Trophoblast cell (in vitro differentiated cells and primary cell): ENCODE data around the gene ANO6.

Experiments
- DNase-seq, 2 donors: peaks; one replicate each; pipeline ENCODE4 v3.0.0-alpha.2; 2016
- H2AFZ ChIP-seq: 2 replicates; pipeline ENCODE4 v1.6.1; 2013; ENCODE audit warnings: low read length, moderate library complexity, mild to moderate bottlenecking; ENCODE audit not compliant: insufficient read depth, poor library complexity
- H2AK5ac ChIP-seq: 2 replicates; pipeline ENCODE4 v1.6.1; 2013; ENCODE audit warnings: mild to moderate bottlenecking, low read length
- H2BK120ac ChIP-seq: 2 replicates; pipeline ENCODE4 v1.6.1; 2013; ENCODE audit warnings: low read length, mild to moderate bottlenecking, moderate library complexity; ENCODE audit not compliant: insufficient read depth, poor library complexity
- H2BK12ac ChIP-seq: 2 replicates; pipeline ENCODE4 v1.6.1; 2013; ENCODE audit warnings: mild to moderate bottlenecking, low read length, moderate library complexity
- H2BK5ac ChIP-seq: 2 replicates; pipeline ENCODE4 v1.6.1; 2013; ENCODE audit warnings: low read length, low read depth, moderate library complexity, mild to moderate bottlenecking; ENCODE audit not compliant: poor library complexity
- H3K14ac ChIP-seq: 2 replicates; pipeline ENCODE4 v1.6.1; 2013; ENCODE audit warnings: mild to moderate bottlenecking, low read length
- H3K18ac ChIP-seq: 2 replicates; pipeline ENCODE4 v1.6.1; 2013; ENCODE audit warnings: mild to moderate bottlenecking, low read length
- H3K23ac ChIP-seq: 2 replicates; pipeline ENCODE4 v1.6.1; 2013; ENCODE audit warnings: low read length
- H3K27ac ChIP-seq: 2 replicates; pipeline ENCODE4 v1.5.1; 2013; ENCODE audit warnings: low read depth, mild to moderate bottlenecking, inconsistent platforms, low read length, moderate library complexity
- H3K27me3 ChIP-seq: 2 replicates; pipeline ENCODE4 v1.6.1; 2013; ENCODE audit warnings: inconsistent platforms, mild to moderate bottlenecking, low read length, moderate library complexity; ENCODE audit not compliant: insufficient read depth
- H3K36me3 ChIP-seq, 2 experiments: 1 replicate in 1 of 2; 2 replicates in 1 of 2; pipeline ENCODE4 v1.6.1; 2013; ENCODE audit warnings: low read length in 2 of 2, mild to moderate bottlenecking in 2 of 2, moderate library complexity in 1 of 2; ENCODE audit not compliant: insufficient read depth in 2 of 2, control insufficient read depth in 1 of 2
- H3K4ac ChIP-seq: 2 replicates; pipeline ENCODE4 v1.6.1; 2013; ENCODE audit warnings: low read depth, mild to moderate bottlenecking, low read length, moderate library complexity
- H3K4me1 ChIP-seq, 2 experiments: 1 replicate in 1 of 2; 2 replicates in 1 of 2; pipeline ENCODE4 v1.6.1; 2013; ENCODE audit warnings: low read length in 2 of 2, mild to moderate bottlenecking in 2 of 2, moderate library complexity in 1 of 2; ENCODE audit not compliant: insufficient read depth in 2 of 2, control insufficient read depth in 1 of 2
- H3K4me2 ChIP-seq: 2 replicates; pipeline ENCODE4 v1.6.1; 2013; ENCODE audit warnings: inconsistent platforms, mild to moderate bottlenecking, low read length, moderate library complexity
- H3K4me3 ChIP-seq: 2 replicates; pipeline ENCODE4 v1.5.1; 2013; ENCODE audit warnings: mild to moderate bottlenecking, low read depth, low read length, inconsistent platforms
- H3K79me1 ChIP-seq: one replicate; pipeline ENCODE4 v1.6.1; 2013; ENCODE audit warnings: low read length
- H3K79me2 ChIP-seq: 2 replicates; pipeline ENCODE4 v1.6.1; 2013; ENCODE audit warnings: low read length, mild to moderate bottlenecking; ENCODE audit not compliant: control insufficient read depth, insufficient read depth, poor library complexity
- H3K9ac ChIP-seq: 2 replicates; pipeline ENCODE4 v1.6.1; 2013; ENCODE audit warnings: mild to moderate bottlenecking, low read length
- H3K9me3 ChIP-seq: 2 replicates; pipeline ENCODE4 v1.6.1; 2013; ENCODE audit warnings: low read depth, mild to moderate bottlenecking, control low read depth, inconsistent platforms, low read length; ENCODE audit not compliant: insufficient read depth
- H4K12ac ChIP-seq: 2 replicates; pipeline ENCODE4 v1.6.1; 2013; ENCODE audit warnings: low read depth, mild to moderate bottlenecking, low read length, moderate library complexity
- H4K8ac ChIP-seq: 2 replicates; pipeline ENCODE4 v1.6.1; 2013; ENCODE audit warnings: low read depth, mild to moderate bottlenecking, low read length, moderate library complexity
- H4K91ac ChIP-seq: one replicate; pipeline ENCODE4 v1.6.1; 2013; ENCODE audit warnings: low read depth, mild to moderate bottlenecking, low read length, moderate library complexity
- WGBS: extraction: QIAGEN DNeasy Blood & Tissue Kit; methylation state at CpG from one replicate; pipeline ENCODE4 v1.1.7; 2013; ENCODE audit warnings: missing lambda C conversion rate; ENCODE audit not compliant: insufficient read length, insufficient coverage; ENCODE audit errors: extremely low coverage; 5-methylcytosine and 5-hydroxymethylcytosine counted together

Gene ANO6

DNA sequence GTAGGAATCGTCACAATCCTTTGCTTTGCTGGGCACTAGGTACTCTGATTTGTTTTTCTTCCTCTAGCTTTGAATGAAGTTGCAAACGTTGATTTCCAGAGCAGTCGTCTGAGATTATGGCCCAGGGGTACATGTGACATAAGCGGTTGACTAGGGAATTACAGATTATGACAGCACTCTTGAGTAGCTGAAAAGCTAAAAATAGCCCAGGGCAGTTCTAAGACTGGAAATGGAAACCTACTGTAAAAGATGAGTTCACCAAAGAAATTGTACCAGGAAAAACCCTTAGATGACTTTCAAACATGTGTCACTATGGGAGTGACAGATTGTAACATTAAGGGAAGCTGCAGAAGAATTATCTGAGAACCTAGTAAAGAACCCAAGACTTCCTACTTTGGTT, 108.5 kb downstream of the ANO6 start:
- peaks cover 0 to 1% of the 10 kb centered on the region in 2 experiments for H3K36me3 ChIP-seq
- no peak overlapping the region for H3K4ac ChIP-seq
- no peak overlapping the region for H2BK120ac ChIP-seq
- H3K23ac ChIP-seq: no peak overlapping the region
- H3K79me1 ChIP-seq: no peaks in the 10 kb centered on the region
- no peaks in the 10 kb centered on the region for H3K27me3 ChIP-seq
- no peak overlapping the region for H2BK12ac ChIP-seq
- H4K91ac ChIP-seq: no peak overlapping the region
- H2AFZ ChIP-seq: no peak overlapping the region
- no peak overlapping the region for H2BK5ac ChIP-seq
- peak; percentile 90 to 94 for DNase-seq
- H3K9me3 ChIP-seq: no peaks in the 10 kb centered on the region
- no peak overlapping the region for H2AK5ac ChIP-seq
- no peak overlapping the region for H3K14ac ChIP-seq
- no peak overlapping the region for H4K12ac ChIP-seq
- H3K18ac ChIP-seq: no peak overlapping the region
- H3K27ac ChIP-seq: no peak overlapping the region
- H3K4me3 ChIP-seq: no peak overlapping the region
- H3K79me2 ChIP-seq: no peaks in the 10 kb centered on the region
- peaks cover 3 to 10% of the 10 kb centered on the region in 2 experiments for H3K4me1 ChIP-seq
- no peak overlapping the region for H3K4me2 ChIP-seq
- H3K9ac ChIP-seq: no peak overlapping the region
- no CpG with 5 or more reads among the region's 4 CpGs for WGBS
- H4K8ac ChIP-seq: no peak overlapping the region

DNA sequence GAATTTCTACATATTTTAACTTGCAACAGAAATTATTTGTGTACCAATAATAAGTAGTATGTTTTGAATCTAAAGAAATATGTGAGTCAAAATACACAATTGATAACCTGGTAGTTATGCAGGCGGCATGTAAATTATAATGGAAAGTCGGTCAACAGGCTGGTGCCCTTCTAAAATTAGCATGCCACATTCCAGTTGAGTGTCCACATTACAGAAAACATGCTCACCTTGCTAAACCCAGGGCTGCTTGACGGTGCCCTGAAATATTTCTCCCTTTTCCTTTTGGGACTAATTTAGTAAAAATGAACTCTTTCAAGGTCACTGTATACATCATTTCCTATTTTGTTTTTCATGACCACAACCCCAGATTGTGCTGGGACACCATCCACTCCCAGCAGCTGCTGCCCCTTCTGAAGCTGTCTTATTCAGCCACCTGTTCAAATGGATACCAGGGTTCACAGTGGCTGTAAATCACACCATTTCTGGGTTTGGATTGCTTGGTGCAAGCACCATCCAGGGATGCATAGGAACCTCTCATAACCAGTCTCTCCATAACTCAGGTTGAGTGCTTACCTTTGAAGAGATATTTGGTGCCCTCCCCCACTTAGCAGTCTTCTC, 110.6 kb downstream of the ANO6 start:
- H3K18ac ChIP-seq: no peak overlapping the region
- no CpG with 5 or more reads among the region's 3 CpGs for WGBS
- DNase-seq: no peak
- H4K12ac ChIP-seq: no peak overlapping the region
- H3K9ac ChIP-seq: no peak overlapping the region
- no peak overlapping the region for H3K4me2 ChIP-seq
- no peaks in the 10 kb centered on the region for H3K79me2 ChIP-seq
- no peak overlapping the region for H2BK120ac ChIP-seq
- H2AFZ ChIP-seq: no peak overlapping the region
- no peak overlapping the region for H3K14ac ChIP-seq
- no peak overlapping the region for H3K4ac ChIP-seq
- H3K23ac ChIP-seq: no peak overlapping the region
- no peaks in the 10 kb centered on the region for H3K27me3 ChIP-seq
- H4K8ac ChIP-seq: no peak overlapping the region
- H2BK5ac ChIP-seq: no peak overlapping the region
- no peak overlapping the region for H3K27ac ChIP-seq
- H4K91ac ChIP-seq: no peak overlapping the region
- H3K79me1 ChIP-seq: no peaks in the 10 kb centered on the region
- no peaks in the 10 kb centered on the region for H3K9me3 ChIP-seq
- no peak overlapping the region for H2BK12ac ChIP-seq
- peaks cover 0 to 2% of the 10 kb centered on the region in 2 experiments for H3K36me3 ChIP-seq
- H2AK5ac ChIP-seq: no peak overlapping the region
- H3K4me1 ChIP-seq: peaks cover 3 to 10% of the 10 kb centered on the region in 2 experiments
- no peak overlapping the region for H3K4me3 ChIP-seq

DNA sequence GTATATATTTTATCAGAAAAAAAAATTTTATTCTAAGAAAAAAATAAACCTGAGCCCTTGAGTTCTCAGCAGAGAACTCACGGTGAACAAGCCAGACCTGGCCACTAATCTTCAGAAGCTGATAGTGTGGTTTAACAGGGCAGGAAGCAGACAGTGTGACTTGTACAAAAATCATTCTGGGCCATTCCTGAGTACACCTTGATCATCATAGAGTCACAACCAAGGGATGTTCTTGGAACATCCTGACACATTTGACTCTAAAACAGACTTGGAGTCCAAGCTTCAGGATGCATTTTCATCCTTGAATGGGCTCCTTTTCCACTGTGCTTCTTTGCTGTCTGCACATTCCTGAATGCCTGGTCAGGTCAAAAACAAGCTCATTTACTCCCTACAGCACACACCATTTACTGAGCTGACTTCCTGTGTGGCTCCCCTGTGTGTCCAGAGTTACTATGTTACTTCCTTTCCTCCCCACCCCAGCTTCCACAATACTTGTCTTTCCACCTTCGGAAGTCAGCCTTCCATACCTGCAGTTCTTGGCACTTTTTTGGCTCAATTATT, 112.0 kb downstream of the ANO6 start:
- no peak overlapping the region for H4K91ac ChIP-seq
- no peak overlapping the region for H4K12ac ChIP-seq
- H3K4me1 ChIP-seq: peaks cover 3 to 10% of the 10 kb centered on the region in 2 experiments
- H3K4ac ChIP-seq: no peak overlapping the region
- H3K23ac ChIP-seq: no peak overlapping the region
- H3K36me3 ChIP-seq: peaks cover 0 to 4% of the 10 kb centered on the region in 2 experiments
- no CpG with 5 or more reads among the region's 2 CpGs for WGBS
- no peak overlapping the region for H4K8ac ChIP-seq
- H3K27me3 ChIP-seq: no peaks in the 10 kb centered on the region
- no peak overlapping the region for H3K9ac ChIP-seq
- H2AFZ ChIP-seq: no peak overlapping the region
- no peak overlapping the region for H3K4me2 ChIP-seq
- H3K79me1 ChIP-seq: no peaks in the 10 kb centered on the region
- no peak overlapping the region for H2AK5ac ChIP-seq
- H3K9me3 ChIP-seq: no peaks in the 10 kb centered on the region
- no peaks in the 10 kb centered on the region for H3K79me2 ChIP-seq
- no peak for DNase-seq
- peak overlapping the region; percentile 64 for H2BK12ac ChIP-seq
- peak overlapping the region; percentile 17 for H3K27ac ChIP-seq
- H3K4me3 ChIP-seq: no peak overlapping the region
- H2BK5ac ChIP-seq: no peak overlapping the region
- H2BK120ac ChIP-seq: no peak overlapping the region
- H3K18ac ChIP-seq: no peak overlapping the region
- H3K14ac ChIP-seq: no peak overlapping the region

DNA sequence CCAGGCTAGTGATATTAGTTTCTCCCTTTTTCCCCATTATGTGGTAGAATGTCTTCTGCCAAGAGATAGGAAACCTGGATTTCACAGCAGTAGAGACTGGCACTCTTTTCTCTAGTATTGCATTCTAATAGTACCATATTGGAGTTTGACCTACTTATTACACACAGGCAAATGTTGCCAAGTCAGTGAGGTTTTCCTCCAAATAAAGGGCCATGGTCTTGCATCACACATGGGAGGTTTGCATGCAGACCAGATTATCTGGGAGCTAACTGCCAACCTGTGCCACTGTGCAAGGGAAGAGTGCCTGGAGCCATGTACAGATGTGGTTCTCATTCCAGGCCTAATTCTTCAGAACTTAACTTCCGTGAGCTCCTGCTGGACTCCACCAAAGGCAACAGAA, 113.3 kb downstream of the ANO6 start:
- H3K14ac ChIP-seq: no peak overlapping the region
- no peaks in the 10 kb centered on the region for H3K27me3 ChIP-seq
- H3K79me2 ChIP-seq: no peaks in the 10 kb centered on the region
- no peak overlapping the region for H2BK5ac ChIP-seq
- H2BK12ac ChIP-seq: no peak overlapping the region
- H3K36me3 ChIP-seq: peaks cover 0 to 4% of the 10 kb centered on the region in 2 experiments
- H2BK120ac ChIP-seq: no peak overlapping the region
- H2AFZ ChIP-seq: no peak overlapping the region
- no peak overlapping the region for H3K27ac ChIP-seq
- H3K4ac ChIP-seq: peak overlapping the region; percentile 69
- H3K79me1 ChIP-seq: no peaks in the 10 kb centered on the region
- H4K8ac ChIP-seq: no peak overlapping the region
- no peak overlapping the region for H3K9ac ChIP-seq
- H3K4me1 ChIP-seq: peaks cover 3 to 10% of the 10 kb centered on the region in 2 experiments
- no peak overlapping the region for H3K23ac ChIP-seq
- no peak overlapping the region for H3K4me2 ChIP-seq
- H3K4me3 ChIP-seq: no peak overlapping the region
- no peaks in the 10 kb centered on the region for H3K9me3 ChIP-seq
- H3K18ac ChIP-seq: peak overlapping the region; percentile 90
- H4K91ac ChIP-seq: no peak overlapping the region
- H2AK5ac ChIP-seq: no peak overlapping the region
- DNase-seq: no peak
- WGBS: no CpG with 5 or more reads among the region's 1 CpG
- no peak overlapping the region for H4K12ac ChIP-seq
